ENCODE data around the gene OR2V2. TPM values are rescaled to one million over a fixed set of nuclear protein-coding genes. Genes with fewer than 3 reads are reported as not detected.

OR2V2 gene
- total RNA-seq, 1 donor from 2014 or later: not detected

GRCh38 chr5:181142054-181142453 lies 5.3 kb upstream of the OR2V2 start:
- H3K27ac Mint-ChIP-seq (ENCODE audit: unreplicated experiment): no peak overlapping the region
- no peak overlapping the region for H3K4me3 Mint-ChIP-seq (ENCODE audit: unreplicated experiment)
- no peak for DNase-seq (ENCODE audit: low spot score)
- H3K9me3 Mint-ChIP-seq (ENCODE audit: unreplicated experiment): no peaks in the 10 kb centered on the region
- TF ChIP-seq, protein P1, sequence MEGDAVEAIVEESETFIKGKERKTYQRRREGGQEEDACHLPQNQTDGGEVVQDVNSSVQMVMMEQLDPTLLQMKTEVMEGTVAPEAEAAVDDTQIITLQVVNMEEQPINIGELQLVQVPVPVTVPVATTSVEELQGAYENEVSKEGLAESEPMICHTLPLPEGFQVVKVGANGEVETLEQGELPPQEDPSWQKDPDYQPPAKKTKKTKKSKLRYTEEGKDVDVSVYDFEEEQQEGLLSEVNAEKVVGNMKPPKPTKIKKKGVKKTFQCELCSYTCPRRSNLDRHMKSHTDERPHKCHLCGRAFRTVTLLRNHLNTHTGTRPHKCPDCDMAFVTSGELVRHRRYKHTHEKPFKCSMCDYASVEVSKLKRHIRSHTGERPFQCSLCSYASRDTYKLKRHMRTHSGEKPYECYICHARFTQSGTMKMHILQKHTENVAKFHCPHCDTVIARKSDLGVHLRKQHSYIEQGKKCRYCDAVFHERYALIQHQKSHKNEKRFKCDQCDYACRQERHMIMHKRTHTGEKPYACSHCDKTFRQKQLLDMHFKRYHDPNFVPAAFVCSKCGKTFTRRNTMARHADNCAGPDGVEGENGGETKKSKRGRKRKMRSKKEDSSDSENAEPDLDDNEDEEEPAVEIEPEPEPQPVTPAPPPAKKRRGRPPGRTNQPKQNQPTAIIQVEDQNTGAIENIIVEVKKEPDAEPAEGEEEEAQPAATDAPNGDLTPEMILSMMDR (IDR thresholded peaks at IDR 0.05; ENCODE audit: unreplicated experiment): no peak
- H3K27me3 Mint-ChIP-seq (ENCODE audit: unreplicated experiment): peaks cover 3% of the 10 kb centered on the region
- H3K36me3 Mint-ChIP-seq (ENCODE audit: low read depth, unreplicated experiment): peaks cover 5% of the 10 kb centered on the region
- no peaks in the 10 kb centered on the region for H3K4me1 Mint-ChIP-seq (ENCODE audit: unreplicated experiment)

DNA sequence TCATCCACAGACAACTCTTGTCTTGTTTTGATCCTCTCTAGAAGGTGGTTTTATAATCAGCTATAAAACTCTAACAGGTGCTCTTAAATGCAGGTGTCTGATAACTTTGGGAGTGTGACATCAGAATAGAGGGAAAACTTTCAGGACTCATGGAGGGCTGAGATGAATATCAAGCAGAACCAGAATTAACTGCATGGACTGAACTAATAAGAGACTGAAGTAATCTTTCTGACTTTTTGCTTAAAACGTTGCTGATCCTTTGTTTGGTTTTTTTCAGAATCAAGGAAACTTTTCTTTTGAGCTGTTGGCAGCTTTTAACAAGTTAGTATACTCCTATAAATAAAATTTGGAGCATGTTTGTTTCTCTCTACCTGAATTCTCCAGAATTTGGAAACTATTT lies 2.3 kb upstream of the OR2V2 start:
- TF ChIP-seq, protein P1 (IDR thresholded peaks at IDR 0.05; ENCODE audit: unreplicated experiment): no peak
- Mint-ChIP-seq H3K9me3 (ENCODE audit: unreplicated experiment) (no peaks in the 10 kb centered on the region), H3K36me3 (ENCODE audit: low read depth, unreplicated experiment) (no peaks in the 10 kb centered on the region), H3K27me3 (ENCODE audit: unreplicated experiment) (peaks cover 5% of the 10 kb centered on the region), H3K27ac (ENCODE audit: unreplicated experiment) (no peak overlapping the region), H3K4me1 (ENCODE audit: unreplicated experiment) (peaks cover 2% of the 10 kb centered on the region), H3K4me3 (ENCODE audit: unreplicated experiment) (no peak overlapping the region)
- DNase-seq (ENCODE audit: low spot score): no peak

GRCh38 chr5:181149355-181149754 lies 2.0 kb downstream of the OR2V2 start:
- TF ChIP-seq, protein P1 (IDR thresholded peaks at IDR 0.05; ENCODE audit: unreplicated experiment): no peak
- Mint-ChIP-seq H3K27me3 (ENCODE audit: unreplicated experiment) (peaks cover 8% of the 10 kb centered on the region), H3K27ac (ENCODE audit: unreplicated experiment) (no peak overlapping the region), H3K4me3 (ENCODE audit: unreplicated experiment) (no peak overlapping the region), H3K9me3 (ENCODE audit: unreplicated experiment) (no peaks in the 10 kb centered on the region), H3K36me3 (ENCODE audit: low read depth, unreplicated experiment) (no peaks in the 10 kb centered on the region), H3K4me1 (ENCODE audit: unreplicated experiment) (peaks cover 2% of the 10 kb centered on the region)
- no peak for DNase-seq (ENCODE audit: low spot score)

DNA sequence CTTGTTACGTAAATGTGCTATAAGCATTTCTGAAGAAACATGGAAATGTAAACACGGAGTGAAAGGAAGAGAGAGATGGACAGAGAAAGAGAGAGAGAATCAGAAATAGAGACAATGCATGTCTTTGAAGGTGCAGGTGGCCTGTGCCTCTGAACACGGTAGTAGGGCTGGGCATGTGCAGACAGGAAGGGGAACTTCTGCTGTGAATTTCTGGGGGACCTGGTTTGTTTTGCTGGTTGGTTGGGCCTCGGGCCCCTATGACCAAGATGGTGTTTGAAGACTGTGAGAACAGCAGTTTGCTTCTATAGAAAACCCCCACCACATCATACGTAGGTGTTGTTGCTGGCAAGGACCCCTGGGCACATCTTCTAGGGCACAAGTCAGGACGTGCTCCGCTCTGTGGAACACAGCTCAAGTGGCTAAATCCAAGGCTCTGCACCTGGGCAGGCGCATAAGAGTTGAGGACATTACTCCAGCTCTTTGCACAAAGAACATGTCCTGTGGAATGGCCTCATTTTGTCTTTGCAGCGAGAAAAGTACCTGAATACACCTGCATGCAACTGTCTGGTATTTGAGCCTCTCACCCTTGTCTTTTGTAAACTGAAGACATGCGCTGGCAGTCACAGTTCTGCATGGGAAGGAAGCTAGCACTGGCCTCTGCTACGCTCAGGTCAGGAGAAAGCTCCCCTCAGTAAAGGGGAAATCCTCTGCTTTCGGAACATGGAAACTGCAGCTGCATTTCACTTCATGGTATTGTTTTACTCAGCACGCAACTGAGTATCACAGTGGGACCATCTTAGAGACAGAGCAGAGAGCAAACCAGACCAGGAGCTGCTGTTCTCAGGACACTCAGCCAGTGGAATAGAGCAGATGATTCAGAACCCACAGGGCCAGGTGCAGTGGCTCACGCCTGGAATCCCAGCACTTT lies 2.7 kb downstream of the OR2V2 start:
- Mint-ChIP-seq H3K4me3 (ENCODE audit: unreplicated experiment) (no peak overlapping the region), H3K27ac (ENCODE audit: unreplicated experiment) (no peak overlapping the region), H3K36me3 (ENCODE audit: low read depth, unreplicated experiment) (no peaks in the 10 kb centered on the region), H3K9me3 (ENCODE audit: unreplicated experiment) (no peaks in the 10 kb centered on the region), H3K4me1 (ENCODE audit: unreplicated experiment) (peaks cover 2% of the 10 kb centered on the region), H3K27me3 (ENCODE audit: unreplicated experiment) (peaks cover 10% of the 10 kb centered on the region)
- TF ChIP-seq, protein P1 (IDR thresholded peaks at IDR 0.05; ENCODE audit: unreplicated experiment): no peak
- DNase-seq (ENCODE audit: low spot score): no peak

DNA sequence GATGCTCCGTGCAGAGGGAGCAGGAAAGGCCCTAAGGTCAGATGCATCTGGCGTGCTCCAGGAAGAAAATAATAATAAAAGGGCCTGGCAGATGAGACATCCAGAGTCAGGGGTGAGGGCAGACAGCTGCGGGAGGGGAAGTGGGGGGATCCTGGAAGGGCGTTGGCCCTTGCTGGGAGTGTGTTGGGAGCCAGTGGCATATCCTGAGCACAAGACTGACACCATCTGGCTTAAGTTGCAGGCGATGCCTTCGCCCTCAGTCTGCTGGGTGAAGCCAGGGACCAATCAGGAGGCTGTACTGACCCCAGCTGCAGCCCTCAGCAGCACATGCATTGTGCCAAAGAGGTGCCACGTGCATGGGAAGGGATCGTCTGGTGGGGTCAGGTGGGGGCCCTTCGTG lies 3.8 kb downstream of the OR2V2 start:
- H3K4me3 Mint-ChIP-seq (ENCODE audit: unreplicated experiment): no peak overlapping the region
- no peak for DNase-seq (ENCODE audit: low spot score)
- H3K9me3 Mint-ChIP-seq (ENCODE audit: unreplicated experiment): no peaks in the 10 kb centered on the region
- H3K27me3 Mint-ChIP-seq (ENCODE audit: unreplicated experiment): peaks cover 10% of the 10 kb centered on the region
- no peak overlapping the region for H3K27ac Mint-ChIP-seq (ENCODE audit: unreplicated experiment)
- no peaks in the 10 kb centered on the region for H3K36me3 Mint-ChIP-seq (ENCODE audit: low read depth, unreplicated experiment)
- TF ChIP-seq, protein P1 (IDR thresholded peaks at IDR 0.05; ENCODE audit: unreplicated experiment): no peak
- H3K4me1 Mint-ChIP-seq (ENCODE audit: unreplicated experiment): peaks cover 2% of the 10 kb centered on the region

Measured in endothelial cell (in vitro differentiated cells).